ENCODE measurements around the gene ARHGEF17.
A peak's percentile ranks its signal among the peaks of the same experiment; 100 is the strongest.

ARHGEF17 gene

DNA sequence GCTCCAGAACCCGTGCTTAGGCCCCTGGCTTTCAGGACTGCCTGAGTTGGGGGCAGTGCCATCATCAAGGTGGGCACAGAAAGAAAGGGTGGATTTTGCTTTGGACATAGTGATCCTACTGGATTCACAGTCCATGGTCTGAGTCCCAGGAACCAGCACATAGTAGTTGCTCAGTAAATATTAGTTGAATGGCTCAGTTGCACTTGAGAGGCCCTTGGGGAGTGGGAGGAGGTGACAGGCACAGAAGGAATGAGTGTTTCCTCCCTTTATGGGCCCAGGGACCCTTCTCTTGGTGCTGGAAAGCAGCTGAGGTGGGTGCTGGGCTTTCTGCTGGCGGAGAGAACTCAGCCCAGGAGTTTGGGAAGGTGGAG is 16.6 kb downstream of the ARHGEF17 start:
- TF ChIP-seq, protein P1, sequence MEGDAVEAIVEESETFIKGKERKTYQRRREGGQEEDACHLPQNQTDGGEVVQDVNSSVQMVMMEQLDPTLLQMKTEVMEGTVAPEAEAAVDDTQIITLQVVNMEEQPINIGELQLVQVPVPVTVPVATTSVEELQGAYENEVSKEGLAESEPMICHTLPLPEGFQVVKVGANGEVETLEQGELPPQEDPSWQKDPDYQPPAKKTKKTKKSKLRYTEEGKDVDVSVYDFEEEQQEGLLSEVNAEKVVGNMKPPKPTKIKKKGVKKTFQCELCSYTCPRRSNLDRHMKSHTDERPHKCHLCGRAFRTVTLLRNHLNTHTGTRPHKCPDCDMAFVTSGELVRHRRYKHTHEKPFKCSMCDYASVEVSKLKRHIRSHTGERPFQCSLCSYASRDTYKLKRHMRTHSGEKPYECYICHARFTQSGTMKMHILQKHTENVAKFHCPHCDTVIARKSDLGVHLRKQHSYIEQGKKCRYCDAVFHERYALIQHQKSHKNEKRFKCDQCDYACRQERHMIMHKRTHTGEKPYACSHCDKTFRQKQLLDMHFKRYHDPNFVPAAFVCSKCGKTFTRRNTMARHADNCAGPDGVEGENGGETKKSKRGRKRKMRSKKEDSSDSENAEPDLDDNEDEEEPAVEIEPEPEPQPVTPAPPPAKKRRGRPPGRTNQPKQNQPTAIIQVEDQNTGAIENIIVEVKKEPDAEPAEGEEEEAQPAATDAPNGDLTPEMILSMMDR (IDR thresholded peaks at IDR 0.05; ENCODE audit: low read length, missing control alignments), result no peak
- DNase-seq (ENCODE audit: low read depth), result no peak
- H3K4me3 ChIP-seq (replicated peaks; ENCODE audit: low read depth, low read length), result no peak overlapping the region

DNA sequence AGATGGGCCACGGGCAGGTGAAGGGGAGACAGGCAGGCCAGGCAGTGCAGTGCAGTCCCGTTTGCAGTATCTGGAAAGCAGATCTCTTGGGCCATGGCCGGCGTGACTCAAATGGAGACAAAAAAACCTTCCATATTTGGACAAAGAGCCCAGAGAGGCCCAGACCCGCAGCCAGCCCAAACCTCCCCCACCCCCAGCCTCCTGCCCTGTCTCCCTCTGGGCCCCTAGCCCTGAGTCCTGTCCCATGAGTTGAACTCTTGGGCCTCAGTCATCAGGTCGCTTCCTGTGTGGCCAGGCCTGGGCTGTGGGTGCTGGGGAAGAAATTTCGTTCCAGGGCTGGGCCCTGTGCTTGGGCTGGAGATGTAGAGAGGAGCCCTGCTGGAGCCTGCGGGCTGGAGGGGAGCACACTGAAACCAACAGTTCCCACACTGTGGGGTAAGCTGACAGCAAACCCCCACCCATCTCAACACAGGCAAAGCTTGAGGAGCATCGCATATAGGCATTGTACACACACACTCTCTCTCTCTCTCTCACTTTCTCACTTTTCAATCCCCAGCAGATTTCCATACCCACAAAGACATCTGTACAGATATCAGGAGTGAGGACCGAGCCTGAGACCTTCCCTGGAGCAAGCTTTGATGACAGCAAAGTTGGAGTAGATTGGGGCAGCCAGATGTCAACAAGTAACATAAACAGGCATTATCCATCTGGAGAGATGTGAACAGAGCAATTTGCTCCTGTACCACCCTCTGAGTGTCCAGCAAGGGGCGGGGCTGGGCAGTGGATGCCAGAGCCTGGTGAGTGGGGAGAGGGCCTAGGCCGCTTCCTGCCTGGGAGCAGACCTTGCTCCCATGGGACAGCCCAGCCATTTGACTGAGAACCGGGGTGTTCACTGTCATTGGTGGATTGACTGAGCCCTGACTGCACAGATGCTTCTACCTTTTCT is 17.2 kb downstream of the ARHGEF17 start:
- peak; percentile 62 for DNase-seq (ENCODE audit: low read depth)
- TF ChIP-seq, protein P1 (IDR thresholded peaks at IDR 0.05; ENCODE audit: low read length, missing control alignments), result no peak
- no peak overlapping the region for H3K4me3 ChIP-seq (replicated peaks; ENCODE audit: low read depth, low read length)

DNA sequence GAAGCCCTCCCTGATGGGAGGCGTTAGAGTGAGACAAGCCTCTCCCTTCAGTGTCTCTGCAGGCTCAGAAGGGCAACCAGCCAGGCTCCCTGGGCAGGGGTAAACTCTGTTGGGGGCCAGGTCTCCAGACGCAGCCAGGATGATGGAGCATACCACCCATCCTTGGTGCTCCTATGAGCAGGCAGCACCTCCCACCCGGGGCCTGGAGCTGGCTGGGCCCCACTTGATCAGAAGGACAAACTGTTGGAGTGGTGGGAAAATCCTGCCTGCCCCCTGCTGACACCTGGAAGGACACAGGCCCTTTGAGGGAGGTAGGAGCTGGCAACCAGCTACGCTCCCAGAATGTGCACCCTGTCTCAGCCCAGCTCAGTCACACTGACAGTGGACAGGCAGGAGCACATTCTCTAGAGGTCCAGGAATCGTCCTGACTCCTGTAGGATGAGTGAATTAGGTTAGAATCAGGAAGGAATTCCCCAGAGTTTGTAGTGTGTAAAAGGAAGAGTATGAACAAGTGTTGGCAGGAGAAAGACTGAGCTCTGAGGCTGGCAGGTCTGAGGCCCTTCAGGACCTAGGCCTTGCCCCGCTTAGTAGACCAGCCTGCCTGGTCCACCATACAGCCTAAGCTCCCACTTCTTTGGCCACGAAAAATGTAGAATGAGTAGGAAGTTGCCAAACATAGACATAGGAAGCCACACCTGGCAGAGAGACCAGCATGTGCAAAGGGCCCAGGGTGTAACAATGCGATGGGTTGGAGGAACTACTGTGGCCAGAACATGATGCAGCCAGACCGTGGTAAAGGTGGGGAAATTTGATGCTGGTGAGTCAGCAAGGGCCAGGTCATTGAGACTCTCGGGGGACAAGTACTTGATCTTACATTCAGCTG is 19.1 kb downstream of the ARHGEF17 start:
- TF ChIP-seq, protein P1 (IDR thresholded peaks at IDR 0.05; ENCODE audit: low read length, missing control alignments), result no peak
- DNase-seq (ENCODE audit: low read depth), result peak; percentile 52
- no peak overlapping the region for H3K4me3 ChIP-seq (replicated peaks; ENCODE audit: low read depth, low read length)

DNA sequence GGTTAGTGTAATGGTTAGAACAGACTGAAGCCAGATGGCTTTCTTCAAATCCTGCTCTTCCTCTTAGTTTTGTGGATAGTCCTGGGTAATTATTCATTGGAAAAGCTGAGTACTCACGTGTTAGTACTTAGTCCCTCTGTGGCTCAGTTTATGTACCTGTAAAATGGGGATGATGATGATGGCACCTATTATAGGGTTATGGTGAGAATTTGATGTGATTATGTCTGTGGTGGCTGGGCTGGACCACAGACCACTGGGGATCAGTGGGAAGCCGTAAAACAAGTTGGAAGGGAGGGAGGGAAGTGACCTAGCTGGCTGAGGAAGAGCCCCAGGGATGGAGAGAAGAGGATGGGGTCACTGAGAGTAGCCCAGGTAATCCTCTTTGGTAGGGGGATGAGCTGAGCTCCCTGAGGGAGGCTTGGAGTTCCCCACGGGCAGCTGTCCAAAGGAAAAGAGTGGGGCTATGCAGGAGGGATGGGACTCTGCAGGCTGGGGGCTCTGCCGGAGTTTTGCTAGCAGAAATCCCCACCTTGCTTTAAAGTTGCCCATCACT is 19.8 kb downstream of the ARHGEF17 start:
- no peak for DNase-seq (ENCODE audit: low read depth)
- TF ChIP-seq, protein P1 (IDR thresholded peaks at IDR 0.05; ENCODE audit: low read length, missing control alignments), result no peak
- no peak overlapping the region for H3K4me3 ChIP-seq (replicated peaks; ENCODE audit: low read depth, low read length)

DNA sequence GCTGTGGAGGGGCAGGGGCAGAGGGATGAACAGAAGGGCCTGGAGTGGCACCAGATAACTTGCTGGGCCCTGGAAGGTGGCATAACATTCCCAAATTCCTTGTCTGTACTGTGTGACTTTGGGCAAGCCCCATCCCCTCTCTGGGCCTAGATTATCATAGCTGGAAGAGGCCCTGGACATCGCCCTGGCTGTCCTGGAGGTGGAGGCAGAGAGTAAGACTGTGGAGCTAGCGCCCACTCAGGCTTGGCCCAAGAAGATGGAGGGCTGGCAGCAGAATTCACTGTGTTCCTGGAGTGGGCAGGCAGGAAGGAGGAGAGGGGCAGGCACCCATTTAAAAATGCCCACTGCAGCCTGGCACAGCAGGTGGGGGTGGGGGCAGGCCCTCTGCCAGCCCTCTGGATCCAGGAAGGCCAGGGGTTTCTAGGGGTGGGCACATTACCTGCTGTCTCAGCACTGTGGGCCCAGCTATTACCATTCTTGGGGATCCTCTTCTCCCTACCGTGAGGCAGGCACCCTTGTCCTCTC is 22.6 kb downstream of the ARHGEF17 start:
- TF ChIP-seq, protein P1 (IDR thresholded peaks at IDR 0.05; ENCODE audit: low read length, missing control alignments), result peak; percentile 64
- DNase-seq (ENCODE audit: low read depth), result peak; percentile 56
- no peak overlapping the region for H3K4me3 ChIP-seq (replicated peaks; ENCODE audit: low read depth, low read length)

DNA sequence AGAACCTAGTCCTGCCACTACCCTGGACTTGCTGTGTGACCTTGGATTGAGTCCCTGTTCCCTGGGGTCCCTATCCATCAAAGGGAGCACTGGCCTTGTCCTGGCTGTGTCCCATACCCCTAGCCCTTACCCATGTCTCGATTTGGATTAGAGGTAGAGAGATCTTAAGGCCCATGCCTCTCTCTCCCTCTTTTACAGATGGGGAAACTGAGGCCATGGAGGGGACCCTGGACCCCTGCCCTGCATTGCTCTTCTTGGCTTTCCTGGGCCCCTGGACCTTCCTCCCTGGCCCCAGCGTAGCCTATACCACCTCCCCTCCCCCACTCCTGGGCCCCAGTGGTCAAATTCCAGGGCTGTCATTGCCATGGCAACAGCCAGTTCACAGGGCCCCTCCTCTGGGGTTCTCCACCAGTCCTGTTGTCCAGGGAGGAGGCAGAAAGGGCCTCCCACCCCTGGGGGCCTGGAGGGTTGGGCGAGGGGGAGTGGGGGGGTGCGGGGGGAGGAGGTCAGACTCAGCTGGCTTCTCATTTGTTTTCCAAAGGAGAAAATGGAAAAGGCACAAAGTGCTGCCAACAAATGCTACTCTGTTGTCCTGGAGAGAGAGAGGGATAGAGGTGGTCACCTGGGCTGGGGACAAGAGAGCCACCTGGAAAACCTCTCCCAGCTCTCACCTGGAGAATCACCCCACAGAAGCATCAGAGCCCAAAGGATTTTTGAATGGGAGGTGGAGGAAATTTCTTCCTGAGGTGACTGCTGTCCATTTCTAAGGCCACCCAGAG is 23.3 kb downstream of the ARHGEF17 start:
- peak; percentile 60 for DNase-seq (ENCODE audit: low read depth)
- H3K4me3 ChIP-seq (replicated peaks; ENCODE audit: low read depth, low read length), result no peak overlapping the region

More for the DNA sequence above, 23.3 kb downstream of the ARHGEF17 start:
- TF ChIP-seq, protein P1 (IDR thresholded peaks at IDR 0.05; ENCODE audit: low read length, missing control alignments), result no peak
